Epidermal melanocyte (primary cell): ENCODE results near the gene ABI1.
"Not testable (repeated sequence)": the region's sequence is repeated elsewhere in the genome, so short reads cannot be mapped to it uniquely, and the experiment has no call there.

Experiments
- DNase-seq: peaks from one replicate; pipeline ENCODE4 v3.0.0; 2011; ENCODE audit warnings: low spot score; ENCODE audit not compliant: insufficient read length

Gene ABI1

DNA sequence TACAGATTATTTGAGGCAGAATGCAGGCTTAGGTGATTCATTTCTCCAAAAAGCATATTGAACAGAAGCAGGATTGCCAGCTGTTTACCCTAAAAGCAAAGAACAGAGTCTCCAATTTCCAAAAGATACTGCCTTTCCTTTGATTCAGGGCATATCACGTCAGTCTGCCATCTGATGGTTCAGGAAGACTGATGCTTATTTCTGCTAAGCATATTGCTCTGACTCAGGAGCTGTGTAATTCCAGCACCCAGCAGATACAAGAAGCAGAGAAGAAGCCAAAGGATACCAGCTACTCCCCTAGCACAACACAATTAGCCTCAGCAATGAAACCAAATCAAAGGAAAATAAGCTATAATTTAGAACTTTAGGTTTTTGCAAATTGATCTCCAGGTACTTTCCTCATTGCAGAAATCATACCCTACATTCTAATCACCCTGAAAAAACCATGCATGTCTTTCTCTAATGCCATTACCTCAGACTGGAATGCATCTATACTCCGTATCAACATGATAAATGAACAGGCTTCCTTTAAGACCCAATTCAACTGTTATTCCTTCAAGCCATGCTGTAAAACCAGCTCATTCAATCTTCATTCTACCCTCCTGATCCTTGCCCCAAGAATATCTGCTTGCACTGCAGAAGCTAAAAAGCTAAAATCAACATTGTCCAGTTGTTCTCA is 55.1 kb downstream of the ABI1 start:
- no peak for DNase-seq

DNA sequence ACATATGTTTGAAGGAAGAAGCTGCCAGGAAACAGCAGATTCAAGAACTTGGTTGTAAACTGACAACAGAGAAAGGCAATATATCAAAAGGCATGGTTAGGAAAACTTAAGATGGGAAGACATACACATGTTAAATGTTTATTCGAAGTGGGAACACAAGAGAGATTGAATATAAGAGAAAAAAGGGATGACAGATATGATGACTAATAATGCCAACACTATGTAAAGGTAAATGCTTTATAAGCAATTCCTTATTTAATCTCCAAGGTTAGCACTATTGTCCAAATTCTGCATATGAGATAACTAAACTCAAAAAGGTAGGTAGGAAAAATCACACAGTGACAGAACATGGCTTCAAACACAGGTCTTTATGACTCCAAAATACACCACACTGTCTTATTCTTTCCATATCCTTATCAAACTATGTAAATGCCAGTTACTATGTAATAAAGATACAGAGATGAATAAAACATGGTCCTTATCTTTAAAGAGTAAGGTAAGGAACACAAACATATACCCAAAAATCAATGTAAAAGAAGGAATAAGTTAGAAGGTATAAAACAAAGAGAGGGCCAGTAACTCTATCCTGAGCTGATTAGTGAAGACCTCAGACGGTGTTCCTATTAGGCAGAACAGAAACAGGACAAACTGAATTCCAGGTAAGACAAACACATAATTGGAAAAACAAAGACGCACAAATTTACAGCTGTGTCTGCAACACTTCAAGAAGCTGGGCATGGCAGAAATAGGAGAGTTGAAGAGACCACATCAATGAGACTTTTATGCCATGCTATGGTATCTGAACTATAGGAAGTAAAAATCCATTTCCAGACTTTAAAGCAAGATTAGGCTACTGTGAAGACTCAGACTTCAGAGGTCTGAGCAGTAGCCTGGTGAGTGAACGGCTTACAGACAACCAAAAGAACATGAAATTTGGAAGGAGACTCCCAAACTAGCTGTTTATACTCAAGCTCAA is 56.1 kb downstream of the ABI1 start:
- no peak for DNase-seq

DNA sequence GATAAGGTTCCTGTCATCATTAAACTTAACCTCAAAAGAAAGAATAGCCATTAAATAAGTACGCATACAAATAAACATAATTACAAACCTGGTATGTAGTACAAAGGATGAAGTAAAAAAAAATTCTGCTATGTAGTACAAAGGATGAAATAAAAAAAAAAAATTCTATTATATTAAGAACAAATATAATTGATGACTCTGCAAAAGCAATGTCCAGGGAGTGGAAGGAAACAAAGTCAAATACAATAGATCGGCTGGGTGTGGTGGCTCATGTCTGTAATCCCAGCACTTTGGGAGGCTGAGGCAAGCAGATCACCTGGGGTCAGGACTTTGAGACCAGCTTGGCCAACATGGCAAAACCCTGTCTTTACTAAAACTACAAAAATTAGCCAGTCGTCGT is 56.9 kb downstream of the ABI1 start:
- DNase-seq, result no peak

DNA sequence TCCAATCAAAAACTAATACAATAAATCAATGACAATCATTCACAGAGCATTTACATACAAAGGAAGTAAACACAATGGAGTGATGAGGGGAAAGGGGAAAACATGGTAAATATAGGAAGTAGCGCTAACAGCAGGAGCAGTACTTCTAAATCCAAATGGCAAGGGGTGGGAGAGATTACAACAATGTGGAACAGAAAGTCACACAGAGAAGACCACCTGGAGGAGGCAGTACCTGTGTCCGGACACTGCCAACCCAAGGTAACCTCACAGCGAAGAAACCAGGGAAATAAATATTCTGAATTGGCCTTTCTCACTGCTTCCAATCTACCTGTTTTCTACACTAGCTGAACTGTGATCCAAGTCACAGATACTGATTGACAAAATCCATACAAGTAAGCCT is 58.2 kb downstream of the ABI1 start:
- no peak for DNase-seq

DNA sequence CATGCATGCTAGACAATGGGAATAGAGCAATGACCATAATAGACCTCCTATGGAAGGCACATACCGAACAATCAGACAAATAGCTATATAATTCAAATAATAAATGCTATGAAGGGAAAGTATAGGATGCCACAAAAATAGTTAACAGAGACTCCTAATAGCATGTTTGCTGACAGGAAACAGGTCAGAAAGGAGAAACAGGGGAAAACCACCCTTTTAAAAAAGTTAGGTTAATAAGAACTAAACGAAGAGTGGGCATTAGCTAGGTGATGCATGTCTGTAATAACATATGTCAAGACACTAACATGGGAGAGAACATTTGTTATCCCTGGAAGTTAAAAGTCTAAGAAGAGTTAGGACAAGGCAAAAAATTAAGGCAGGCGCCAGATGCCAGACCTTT is 58.9 kb downstream of the ABI1 start:
- no peak for DNase-seq

DNA sequence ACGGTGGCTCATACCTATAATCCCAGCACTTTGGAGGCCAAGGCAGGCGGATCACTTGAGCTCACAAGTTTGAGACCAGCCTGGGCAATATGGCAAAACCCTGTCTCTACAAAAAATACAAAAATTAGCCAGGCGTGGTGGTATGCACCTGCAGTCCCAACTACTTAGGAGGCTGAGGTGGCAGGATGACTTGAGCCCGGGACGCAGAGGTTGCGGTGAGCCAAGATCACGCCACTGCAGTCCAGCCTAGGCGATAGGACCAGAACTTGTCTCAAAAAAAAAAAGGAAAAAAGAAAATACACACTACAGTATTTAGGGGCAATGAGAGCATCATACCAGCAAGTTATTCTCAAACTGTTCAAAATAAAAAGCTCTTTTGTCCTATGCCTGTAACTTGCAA is 59.5 kb downstream of the ABI1 start:
- no peak for DNase-seq

DNA sequence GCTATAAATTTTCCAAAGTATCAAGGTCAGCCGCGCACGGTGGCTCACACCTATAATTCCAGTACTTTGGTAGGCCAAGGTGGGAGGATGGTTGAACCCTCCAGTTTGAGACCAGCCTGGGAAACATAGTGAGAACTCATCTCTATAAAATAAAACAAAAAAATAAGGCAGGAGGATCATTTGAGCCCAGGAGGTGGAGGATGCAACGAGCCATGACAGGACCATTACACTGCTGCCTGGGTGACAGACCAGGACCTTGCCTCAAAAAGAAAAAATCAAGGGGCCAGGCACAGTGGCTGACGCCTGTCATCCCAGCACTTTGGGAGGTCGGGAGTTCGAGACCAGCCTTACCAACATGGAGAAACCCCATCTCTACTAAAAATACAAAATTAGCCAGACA is 60.3 kb downstream of the ABI1 start:
- no peak for DNase-seq

DNA sequence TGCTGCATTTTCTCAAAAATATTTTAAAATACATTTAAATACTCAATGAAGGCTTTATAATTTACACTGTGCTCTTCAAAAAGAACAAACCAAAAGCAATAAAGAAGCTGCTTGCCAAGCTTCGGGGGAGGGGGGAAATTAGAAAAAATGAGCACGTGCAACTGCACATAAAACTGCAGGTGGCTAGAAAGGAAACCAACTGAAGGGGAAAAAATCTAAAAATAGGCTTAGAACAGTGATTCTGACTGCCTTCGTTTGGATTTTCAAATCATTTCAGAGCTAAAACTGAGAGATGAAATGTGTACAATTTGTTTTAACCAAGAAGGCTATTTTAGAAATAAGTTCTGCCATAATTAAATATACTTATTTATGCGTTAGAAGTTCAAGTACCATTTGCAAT is 61.4 kb downstream of the ABI1 start:
- no peak for DNase-seq

DNA sequence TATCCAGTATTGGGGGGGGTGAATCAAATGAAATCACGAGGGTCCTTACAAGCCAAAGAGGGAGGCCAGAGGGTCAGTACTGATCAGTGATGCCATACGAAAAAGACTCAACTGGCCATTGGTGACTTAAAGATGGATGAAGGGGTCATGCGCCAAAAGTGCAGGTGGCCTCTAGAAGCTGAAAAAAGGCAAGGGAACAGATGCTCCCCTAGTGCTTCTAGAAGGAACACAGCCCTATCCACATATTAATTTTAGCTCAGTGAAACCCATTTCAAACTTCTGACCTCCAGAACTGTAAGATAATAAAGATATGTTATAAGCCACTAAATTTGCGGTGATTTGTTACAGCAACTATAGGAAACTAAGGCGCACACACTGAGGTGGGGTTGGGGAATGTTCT is 62.5 kb downstream of the ABI1 start:
- no peak for DNase-seq

DNA sequence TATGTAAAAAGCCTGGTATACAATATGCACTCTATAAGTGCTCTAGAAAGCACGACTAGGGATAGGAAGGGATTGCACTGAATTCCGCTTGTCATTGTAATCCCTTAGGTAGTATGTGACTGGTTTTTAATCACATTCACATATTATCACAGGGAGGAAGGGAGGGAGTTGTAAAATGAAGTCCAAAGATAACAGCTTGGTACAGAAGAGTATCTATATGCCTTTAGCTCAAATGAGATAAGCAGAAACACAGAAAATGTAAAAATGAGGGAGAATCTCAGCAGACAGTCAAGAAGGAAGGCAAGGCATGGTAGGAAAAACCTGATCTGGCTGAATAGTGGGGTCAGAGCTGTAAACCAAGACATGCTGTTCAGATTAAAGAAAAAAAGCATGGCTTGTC is 63.4 kb downstream of the ABI1 start:
- no peak for DNase-seq

DNA sequence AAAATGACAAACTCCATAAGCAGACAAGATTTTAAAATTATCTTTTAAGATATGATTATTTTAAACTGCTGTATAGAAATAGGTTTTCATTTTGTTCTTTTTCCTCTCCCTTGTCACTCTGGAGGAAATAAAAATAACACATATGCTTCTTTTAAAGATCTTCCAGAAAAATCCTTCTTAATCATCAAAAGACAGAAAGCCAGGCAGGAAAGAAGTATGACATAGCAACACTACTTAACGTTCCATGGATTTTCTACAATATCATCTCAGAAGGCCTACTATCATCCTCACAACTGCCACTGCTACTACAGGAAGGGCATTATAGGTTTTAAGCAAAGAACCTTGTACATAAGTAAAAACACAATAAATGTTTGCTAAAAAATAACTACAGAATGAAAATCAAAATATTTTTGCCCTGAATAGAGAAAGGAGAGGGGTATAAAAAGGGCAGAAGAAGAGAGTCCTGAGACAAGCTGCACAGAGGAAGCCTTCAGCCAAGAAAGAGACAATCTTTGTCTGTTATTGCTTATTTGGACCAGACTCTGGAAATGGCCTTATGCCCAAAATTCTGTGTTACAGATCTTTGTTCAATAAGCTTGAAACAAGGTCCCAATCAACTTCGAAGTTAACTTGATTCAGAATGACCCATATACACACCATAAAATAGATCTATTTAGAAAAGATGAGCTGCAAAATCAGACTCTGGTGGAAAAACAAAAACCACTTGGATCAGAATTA is 67.8 kb downstream of the ABI1 start:
- DNase-seq, result no peak

DNA sequence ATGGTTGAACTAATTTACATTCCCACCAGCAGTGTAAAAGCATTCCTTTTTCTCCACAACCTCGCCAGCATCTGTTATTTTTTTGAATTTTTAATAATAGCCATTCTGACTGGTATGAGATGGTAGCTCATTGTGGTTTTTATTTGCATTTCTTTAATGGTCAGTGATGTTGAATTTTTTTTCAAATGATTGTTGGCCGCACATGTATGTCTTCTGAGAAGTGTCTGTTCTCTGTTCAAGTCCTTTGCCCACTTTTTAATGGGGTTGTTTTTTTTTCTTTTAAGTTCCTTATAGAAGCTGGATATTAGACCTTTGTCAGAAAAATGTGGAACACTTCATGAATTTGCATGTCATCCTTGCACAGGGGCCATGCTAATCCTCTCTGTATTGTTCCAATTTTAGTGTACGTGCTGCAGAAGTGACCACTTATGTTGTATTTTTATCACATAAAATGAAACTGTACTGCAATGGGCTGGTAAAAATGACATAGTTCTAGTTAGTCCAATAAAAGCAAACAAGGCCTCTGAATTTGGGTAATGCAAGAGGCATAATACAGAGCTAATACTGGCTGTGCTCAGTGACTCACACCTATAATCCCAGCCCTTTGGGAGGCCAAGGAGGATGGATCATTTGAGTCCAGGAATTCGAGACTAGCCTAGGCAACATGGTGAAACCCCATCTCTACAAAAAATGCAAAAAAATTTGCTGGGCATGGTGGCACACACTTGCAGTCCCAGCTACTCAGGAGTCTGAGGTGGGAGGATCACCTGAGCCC is 70.3 kb downstream of the ABI1 start:
- no peak for DNase-seq

DNA sequence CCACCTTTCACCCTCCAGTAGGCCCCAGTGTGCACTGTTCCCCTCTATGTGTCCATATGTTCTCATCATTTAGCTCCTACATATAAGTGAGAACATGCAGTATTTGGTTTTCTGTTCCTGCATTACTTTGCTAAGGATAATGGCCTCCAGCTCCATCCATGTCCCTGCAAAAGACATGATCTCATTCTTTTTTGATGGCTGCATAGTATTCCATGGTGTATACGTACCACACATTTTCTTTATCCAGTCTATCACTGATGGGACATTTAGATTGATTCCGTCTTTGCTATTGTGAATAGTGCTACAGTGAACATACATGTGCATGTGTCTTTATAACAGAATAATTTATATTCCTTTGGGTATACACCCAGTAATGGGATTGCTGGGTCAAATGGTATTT is 71.0 kb downstream of the ABI1 start:
- not testable (repeated sequence) for DNase-seq

DNA sequence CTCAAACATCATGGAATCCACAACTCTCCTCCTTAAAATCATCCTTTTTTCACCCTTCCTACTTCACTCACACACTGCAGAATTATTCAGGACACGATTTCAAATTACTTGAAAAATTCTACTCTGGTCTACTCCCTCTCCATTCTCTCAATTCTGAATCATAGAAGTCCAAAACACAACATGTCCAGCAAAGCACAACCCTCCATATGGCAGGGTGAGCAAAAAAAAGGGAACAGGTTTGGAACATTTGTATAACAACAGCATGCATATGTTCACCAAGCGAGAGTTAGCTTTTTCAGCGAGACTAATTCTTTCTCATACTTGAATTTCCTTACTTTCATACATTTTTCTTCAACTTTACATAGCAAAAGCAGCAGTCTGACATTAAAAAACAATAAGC is 73.4 kb downstream of the ABI1 start:
- DNase-seq, result no peak

DNA sequence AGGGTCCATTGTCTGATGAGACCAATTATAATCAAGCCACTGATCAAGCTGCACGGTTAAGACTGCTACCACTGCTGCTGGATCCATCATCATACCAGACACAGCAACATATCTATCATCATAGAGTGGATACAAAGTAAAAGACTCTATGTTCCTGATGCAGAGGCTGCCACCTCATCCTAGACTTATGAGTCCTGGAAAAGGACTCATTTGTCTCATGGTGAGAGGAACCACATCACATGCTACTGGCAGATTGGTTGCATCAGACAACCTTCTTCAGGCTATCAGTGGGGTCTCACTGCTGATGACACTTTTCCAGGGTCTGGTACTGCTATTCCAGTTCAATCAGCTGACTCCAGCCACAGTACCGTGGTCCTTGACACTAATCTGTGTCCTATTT is 79.0 kb downstream of the ABI1 start:
- DNase-seq, result no peak

DNA sequence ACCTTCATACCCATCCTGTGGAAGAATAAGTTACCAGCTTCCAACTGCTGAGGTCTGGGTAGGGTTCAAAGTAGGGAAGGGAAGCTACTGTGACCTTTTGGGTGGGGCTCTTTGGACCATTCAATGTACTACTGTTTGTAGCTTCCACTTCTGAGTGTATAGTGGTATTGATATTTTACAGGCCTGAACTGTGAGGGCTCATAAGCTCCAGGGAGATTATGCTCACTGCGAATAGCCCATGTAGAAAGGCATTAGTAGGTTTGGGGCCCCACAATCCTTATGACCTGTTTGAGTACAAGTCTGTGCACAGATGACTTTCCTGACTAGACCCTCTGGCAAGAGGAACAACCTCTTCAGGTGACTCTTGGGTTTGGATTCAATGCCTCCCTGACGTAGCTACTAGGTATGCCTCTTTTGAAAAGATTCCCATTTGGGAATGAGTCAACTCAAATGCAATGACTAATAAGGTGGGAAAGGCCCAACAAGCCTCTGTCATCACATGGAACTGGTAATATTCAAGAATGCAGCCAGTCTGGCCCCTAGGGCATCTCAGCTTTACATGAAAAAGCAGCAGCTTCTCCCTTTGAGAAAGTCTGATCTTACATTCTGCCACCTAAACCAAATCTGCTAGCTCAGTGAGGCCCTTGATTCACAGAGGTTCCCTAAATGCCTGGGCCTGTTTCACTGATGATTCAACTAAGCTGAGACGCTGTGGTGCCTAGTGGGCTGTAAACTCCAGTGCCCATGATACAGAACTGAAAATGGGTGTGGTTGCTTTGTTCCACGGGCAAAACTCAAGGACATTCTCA is 79.8 kb downstream of the ABI1 start:
- peak; percentile 35 for DNase-seq

DNA sequence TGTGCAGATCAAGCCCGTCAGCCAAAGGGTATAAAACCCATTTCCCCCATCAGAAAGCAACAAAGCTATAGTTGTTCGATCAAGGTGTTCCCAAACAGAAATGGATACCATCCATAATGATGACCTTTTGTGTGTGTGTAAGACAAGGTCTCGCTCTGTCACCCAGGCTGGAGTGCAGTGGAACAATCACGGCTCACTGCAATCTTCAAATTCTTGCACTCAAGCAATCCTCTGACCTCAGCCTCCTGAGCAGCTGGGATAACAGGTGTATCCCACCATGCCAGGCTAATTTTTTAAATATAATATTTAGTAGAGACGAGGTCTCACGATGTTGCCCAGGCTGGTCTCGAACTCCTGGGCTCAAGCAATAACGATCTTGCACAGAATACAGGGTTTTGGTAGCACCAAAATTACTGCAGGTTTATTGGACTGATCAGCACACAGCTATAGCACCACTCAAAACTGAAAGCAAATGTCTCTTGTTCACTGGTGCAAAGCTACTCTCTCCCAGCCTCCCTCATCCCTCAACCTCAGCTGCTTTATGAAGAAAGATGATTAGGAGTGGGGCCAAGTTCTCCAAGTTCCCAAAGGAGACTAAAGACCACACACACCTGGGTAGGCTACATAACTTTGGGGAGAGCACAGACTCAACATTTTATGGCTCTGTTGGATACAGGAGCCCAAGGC is 80.5 kb downstream of the ABI1 start:
- no peak for DNase-seq

DNA sequence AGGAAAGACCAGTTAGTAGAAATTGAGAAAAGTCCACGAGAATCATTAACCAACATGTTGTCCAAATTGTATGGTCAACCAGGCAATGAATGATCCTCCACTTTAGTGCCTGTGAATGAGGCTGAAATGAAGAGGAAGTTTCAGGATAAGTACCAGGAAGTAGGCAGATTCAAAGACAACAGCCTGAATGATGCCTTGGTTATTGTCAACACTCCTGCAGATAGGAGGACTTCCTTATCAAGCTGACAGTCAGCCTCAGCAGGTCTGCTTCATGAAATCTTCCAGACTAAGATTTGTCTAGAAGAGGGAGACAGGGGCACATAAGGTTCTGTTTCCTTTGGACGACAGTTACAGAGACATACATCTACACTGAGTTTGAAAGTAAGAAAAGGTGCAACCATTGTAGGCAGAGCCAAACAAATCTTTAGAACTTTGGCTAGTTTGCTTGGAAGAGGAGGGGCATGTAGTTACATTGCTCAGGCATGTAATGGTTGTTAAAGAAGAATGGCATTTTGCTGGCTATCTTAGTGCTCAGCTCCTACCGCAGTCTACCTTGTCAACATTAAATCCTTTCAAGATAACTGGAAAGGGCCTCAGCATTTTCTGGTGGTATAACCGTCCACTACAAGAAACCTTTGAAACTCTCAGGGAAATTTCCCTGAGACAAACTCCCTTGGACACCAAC is 81.4 kb downstream of the ABI1 start:
- DNase-seq, result no peak

DNA sequence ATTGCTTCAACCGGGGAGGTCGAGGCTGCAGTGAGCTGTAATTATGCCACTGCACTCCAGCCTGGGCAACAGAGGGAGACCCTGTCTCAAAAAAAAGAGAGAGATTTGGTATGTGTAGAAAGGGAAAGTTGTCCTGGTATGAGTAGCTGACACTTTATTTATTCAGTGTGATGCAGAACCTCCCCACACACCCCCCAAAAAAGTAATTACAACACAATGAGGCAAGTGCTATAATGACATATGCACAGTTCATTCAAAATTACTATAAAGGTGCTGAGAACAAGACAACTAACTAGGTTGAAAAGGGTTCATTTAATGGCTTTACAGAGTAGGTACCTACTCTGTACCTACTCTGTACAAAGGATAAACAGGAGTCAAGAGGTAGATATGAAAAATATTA is 83.1 kb downstream of the ABI1 start:
- no peak for DNase-seq
